HUES48 (cell line): ENCODE measurements around the gene UVRAG.
"Not testable (repeated sequence)": the region's sequence is repeated elsewhere in the genome, so short reads cannot be mapped to it uniquely, and the experiment has no call there.

Source experiments
- H3K27ac ChIP-seq: one replicate; pipeline ENCODE4 v1.7.0; 2013; ENCODE audit warnings: low read depth, low read length, inconsistent platforms
- H3K27me3 ChIP-seq: 2 replicates; pipeline ENCODE4 v1.6.1; 2013; ENCODE audit warnings: mild to moderate bottlenecking, low read length; ENCODE audit not compliant: control insufficient read depth, insufficient read depth
- H3K36me3 ChIP-seq: 2 replicates; pipeline ENCODE4 v1.6.1; 2013; ENCODE audit warnings: low read length; ENCODE audit not compliant: control insufficient read depth, insufficient read depth
- H3K4me1 ChIP-seq: 2 replicates; pipeline ENCODE4 v1.6.1; 2013; ENCODE audit warnings: mild to moderate bottlenecking, low read length; ENCODE audit not compliant: control insufficient read depth, insufficient read depth
- H3K4me3 ChIP-seq: 2 replicates; pipeline ENCODE4 v1.5.1; 2013; ENCODE audit warnings: mild to moderate bottlenecking, low read depth, low read length
- H3K9ac ChIP-seq: 2 replicates; pipeline ENCODE4 v1.6.1; 2013; ENCODE audit warnings: mild to moderate bottlenecking, low read depth, low read length, moderate library complexity
- H3K9me3 ChIP-seq: 2 replicates; pipeline ENCODE4 v1.6.1; 2013; ENCODE audit warnings: low read length; ENCODE audit not compliant: control insufficient read depth, insufficient read depth

UVRAG gene

DNA sequence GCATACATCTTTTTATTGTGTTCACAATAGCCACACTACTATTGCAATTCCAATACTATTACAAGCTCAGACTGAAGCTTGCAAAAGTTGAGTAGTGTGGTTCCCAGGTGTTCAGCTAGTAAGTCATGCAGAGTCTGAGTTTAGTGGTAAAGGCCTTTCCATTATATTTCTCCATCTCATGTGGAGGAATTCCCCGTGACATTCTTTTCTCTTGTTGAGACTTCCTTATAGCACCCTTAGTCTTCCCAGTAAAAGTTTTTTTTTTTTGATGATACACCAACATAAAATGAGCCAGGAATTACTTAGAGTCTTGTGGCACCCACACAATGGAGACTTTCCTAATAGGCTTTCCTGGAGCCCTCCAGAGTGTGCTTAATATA lies 110.8 kb downstream of the UVRAG start:
- Histone ChIP-seq H3K9ac (no peak overlapping the region), H3K36me3 (no peaks in the 10 kb centered on the region), H3K27ac (no peak overlapping the region)

DNA sequence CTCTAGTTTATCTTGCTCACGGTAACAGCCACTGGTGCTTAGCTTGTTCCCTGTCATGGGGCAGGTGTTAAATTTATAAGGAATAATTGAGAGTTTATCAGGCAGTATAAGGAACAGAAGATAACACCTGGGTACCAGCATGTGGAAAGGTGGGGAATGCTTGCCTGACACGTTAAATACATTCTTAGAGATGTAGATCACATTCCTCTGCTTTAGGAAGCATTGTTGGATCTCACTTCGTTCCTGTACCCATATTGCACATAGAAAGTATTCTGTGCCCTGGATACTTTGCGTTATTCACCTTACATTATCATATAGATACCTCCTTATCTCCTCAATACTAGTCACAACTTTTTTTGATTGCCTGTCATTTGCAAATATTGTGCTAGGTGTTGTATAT lies 114.7 kb downstream of the UVRAG start:
- Histone ChIP-seq H3K27ac (no peak overlapping the region), H3K4me3 (no peak overlapping the region), H3K4me1 (no peaks in the 10 kb centered on the region), H3K36me3 (no peaks in the 10 kb centered on the region), H3K9ac (no peak overlapping the region), H3K27me3 (no peaks in the 10 kb centered on the region), H3K9me3 (no peaks in the 10 kb centered on the region)

More for the DNA sequence above, 110.8 kb downstream of the UVRAG start:
- Histone ChIP-seq H3K9me3 (no peaks in the 10 kb centered on the region), H3K4me3 (no peak overlapping the region), H3K4me1 (no peaks in the 10 kb centered on the region), H3K27me3 (no peaks in the 10 kb centered on the region)

DNA sequence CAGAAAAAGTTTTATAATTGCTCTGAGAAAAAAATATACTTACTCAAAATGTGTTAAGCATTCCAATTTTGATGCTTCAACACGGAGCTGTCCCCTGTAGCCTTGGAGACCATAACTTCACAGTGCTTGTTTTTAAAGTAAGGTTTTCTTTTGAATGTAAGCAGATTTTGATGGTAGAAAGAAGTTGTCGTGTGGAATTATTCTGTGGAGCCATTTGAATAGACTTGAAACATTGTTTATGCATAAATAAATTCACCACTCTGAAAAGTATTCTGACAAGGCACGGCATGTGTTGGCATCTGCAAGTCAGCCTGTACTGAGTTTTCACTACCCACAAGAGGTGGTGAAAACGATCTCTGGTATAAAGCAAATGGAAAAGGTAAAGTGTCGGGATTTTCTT lies 115.5 kb downstream of the UVRAG start:
- Histone ChIP-seq H3K4me1 (no peaks in the 10 kb centered on the region), H3K27ac (no peak overlapping the region), H3K27me3 (no peaks in the 10 kb centered on the region), H3K36me3 (no peaks in the 10 kb centered on the region), H3K9me3 (no peaks in the 10 kb centered on the region), H3K4me3 (no peak overlapping the region), H3K9ac (no peak overlapping the region)

DNA sequence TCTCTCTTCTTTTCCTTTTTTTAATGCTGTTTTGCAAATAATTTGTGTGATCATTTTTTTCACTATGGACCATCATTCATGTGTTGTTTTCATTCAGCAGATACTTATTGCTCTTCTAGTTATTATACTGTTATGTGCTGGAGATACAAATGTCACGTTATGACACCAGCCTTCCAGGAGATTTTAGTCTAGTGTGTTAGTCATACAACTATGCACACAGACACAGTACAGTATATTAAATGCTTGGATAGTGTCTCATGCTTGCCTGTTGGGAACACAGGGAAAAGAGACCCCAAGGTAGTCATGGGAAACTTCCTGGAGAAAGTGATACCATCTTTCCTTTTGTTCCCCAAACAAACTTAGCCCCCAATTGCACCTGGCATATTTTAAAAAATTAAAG lies 116.1 kb downstream of the UVRAG start:
- no peaks in the 10 kb centered on the region for H3K36me3 ChIP-seq
- H3K27ac ChIP-seq: no peak overlapping the region

DNA sequence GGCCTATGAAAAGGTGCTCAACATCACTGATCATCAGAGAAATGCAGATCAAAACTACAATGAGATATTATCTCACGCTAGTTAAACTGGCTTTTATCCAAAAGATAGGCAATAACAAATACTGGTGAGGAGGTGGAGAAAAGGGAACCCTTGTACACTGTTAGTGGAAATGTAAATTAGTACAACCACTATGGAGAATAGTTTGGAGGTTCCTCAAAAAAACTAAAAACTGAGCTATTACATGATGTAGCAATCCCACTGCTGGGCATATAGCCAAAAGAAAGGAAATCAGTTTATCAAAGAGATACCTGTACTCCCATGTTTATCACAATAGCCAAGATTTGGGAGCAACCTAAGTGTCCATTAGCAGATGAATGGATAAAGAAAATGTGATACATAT lies 118.7 kb downstream of the UVRAG start:
- not testable (repeated sequence) for H3K36me3 ChIP-seq, H3K9ac ChIP-seq, H3K27me3 ChIP-seq, H3K9me3 ChIP-seq, H3K4me1 ChIP-seq, H3K27ac ChIP-seq, H3K4me3 ChIP-seq

More for the DNA sequence above, 116.1 kb downstream of the UVRAG start:
- H3K9ac ChIP-seq: no peak overlapping the region
- no peaks in the 10 kb centered on the region for H3K9me3 ChIP-seq
- no peaks in the 10 kb centered on the region for H3K4me1 ChIP-seq
- no peak overlapping the region for H3K4me3 ChIP-seq
- H3K27me3 ChIP-seq: no peaks in the 10 kb centered on the region

DNA sequence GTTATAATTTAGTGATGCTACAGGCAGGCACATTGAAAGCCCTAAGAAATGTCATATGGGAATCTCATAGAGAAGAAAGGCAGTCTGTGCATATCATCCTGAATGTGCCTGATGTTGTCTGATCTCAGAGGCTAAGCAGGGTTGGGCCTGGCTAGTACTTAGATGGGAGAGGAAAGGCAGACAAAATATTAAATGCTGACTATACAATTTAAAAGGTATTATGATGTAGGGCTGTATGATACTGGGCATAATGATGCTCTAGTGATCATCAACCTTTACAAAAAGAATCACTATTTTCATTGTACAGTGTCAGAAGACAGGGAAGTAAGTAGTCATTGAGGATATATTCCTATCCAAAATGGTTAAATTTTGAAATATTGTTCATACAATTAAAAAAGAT lies 119.8 kb downstream of the UVRAG start:
- Histone ChIP-seq H3K9me3 (no peaks in the 10 kb centered on the region), H3K4me1 (no peaks in the 10 kb centered on the region), H3K9ac (no peak overlapping the region), H3K27ac (no peak overlapping the region), H3K27me3 (no peaks in the 10 kb centered on the region), H3K36me3 (no peaks in the 10 kb centered on the region), H3K4me3 (no peak overlapping the region)

DNA sequence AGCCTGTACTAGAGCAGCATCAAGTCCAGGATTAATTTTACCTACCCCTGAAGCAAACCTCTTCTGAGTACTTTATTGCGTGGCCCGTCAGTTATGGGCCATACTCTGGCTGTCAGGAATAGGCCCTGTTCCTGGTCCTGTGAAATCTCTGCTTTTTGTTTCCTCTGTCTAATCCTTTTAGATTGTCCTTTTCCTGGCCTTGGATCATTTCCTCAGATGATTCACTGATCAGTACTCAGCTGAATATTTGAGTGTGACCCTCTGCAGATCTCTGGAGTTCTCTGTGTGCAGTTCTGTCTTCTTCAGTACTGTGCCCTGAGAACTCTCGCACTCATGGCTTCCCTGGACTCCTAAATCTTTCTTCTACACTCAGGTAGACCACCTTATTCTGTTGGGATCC lies 123.5 kb downstream of the UVRAG start:
- Histone ChIP-seq H3K4me3 (no peak overlapping the region), H3K36me3 (no peaks in the 10 kb centered on the region), H3K4me1 (no peaks in the 10 kb centered on the region), H3K9ac (no peak overlapping the region), H3K27me3 (no peaks in the 10 kb centered on the region), H3K9me3 (no peaks in the 10 kb centered on the region), H3K27ac (no peak overlapping the region)

DNA sequence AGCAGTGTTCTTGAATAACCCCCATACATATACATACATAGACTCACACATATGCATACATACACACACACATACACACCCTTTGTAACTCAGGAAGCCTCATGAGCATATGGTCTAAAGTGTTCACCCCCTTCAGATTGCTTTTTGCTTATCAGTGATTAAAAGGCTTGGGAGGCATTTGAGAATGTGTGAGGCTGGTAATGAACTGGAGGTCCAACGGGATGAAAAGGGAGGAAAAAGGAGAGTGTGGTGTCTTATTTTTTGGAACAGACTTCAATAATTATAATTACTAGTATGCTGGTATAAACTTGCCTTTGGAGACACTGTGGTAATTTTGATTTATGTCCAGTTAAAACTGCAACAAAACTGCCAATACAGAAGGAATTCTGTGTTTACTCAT lies 124.5 kb downstream of the UVRAG start:
- H3K4me3 ChIP-seq: no peak overlapping the region

DNA sequence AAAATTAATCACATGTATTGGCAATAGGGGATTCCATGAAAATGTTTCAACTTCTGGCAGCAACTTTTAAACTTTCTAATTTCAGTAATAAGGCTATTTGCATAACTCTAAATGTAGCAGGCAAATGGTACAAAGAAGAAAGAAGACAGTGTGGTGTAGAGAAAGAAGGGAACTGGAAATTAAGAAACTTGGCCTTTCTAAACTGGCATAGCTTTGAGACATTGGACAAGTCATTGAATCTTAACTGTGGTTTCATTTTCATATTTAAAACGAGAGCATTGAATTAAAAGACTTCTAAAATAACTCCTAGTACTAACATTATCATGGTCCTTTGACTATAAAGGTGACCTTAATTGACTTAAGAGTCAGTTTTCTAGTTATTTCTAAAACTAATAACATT lies 125.0 kb downstream of the UVRAG start:
- no peak overlapping the region for H3K27ac ChIP-seq
- H3K36me3 ChIP-seq: no peaks in the 10 kb centered on the region

More for the DNA sequence above, 124.5 kb downstream of the UVRAG start:
- Histone ChIP-seq H3K9me3 (no peaks in the 10 kb centered on the region), H3K27me3 (no peaks in the 10 kb centered on the region), H3K4me1 (no peaks in the 10 kb centered on the region), H3K36me3 (no peaks in the 10 kb centered on the region), H3K9ac (no peak overlapping the region), H3K27ac (no peak overlapping the region)

DNA sequence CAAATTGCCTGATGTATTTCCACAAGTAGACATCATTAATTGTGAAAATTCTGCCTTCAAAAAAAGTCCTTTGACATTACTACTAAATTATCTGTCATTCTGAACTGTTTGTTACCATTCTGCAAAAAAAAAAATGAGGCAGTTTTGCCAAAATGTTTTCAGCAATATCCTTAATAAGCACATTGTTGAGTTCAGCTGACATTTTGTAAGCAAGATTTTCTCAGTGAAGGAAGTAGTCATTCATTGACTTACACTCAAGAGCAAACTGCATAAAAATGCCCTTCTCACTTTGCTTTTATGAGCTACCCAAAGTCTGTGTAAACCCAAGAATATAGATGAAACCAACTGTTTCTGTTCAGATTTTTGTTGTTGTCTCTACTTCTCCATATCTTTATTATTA lies 125.9 kb downstream of the UVRAG start:
- Histone ChIP-seq H3K4me1 (peaks cover 2% of the 10 kb centered on the region; the same call in 1 of the 2 replicates), H3K36me3 (no peaks in the 10 kb centered on the region)

More for the DNA sequence above, 125.0 kb downstream of the UVRAG start:
- no peaks in the 10 kb centered on the region for H3K9me3 ChIP-seq
- H3K4me3 ChIP-seq: no peak overlapping the region
- no peak overlapping the region for H3K9ac ChIP-seq
- H3K27me3 ChIP-seq: no peaks in the 10 kb centered on the region
- H3K4me1 ChIP-seq: no peaks in the 10 kb centered on the region

DNA sequence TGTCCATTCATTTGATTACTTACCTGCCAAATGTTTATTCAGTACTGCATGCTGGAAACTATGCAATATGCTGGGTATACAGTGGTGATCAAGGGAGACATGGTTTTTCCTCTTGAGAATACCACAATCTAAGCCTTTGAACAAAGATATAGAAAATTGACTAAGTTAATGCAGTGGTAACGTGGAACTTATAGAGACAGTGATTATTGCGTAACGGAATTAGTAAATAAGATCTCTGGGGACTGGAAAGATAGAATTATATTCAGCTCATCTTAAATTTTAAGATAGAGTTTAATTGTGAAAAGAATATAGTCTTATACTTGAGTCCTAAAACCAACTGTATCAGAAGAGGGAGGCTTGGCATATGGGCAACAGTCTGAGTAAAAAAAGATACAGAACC lies 129.5 kb downstream of the UVRAG start:
- Histone ChIP-seq H3K4me1 (peaks cover 17% of the 10 kb centered on the region), H3K36me3 (no peaks in the 10 kb centered on the region), H3K4me3 (no peak overlapping the region), H3K27me3 (no peaks in the 10 kb centered on the region), H3K9ac (no peak overlapping the region), H3K27ac (no peak overlapping the region), H3K9me3 (no peaks in the 10 kb centered on the region)

More for the DNA sequence above, 125.9 kb downstream of the UVRAG start:
- no peaks in the 10 kb centered on the region for H3K27me3 ChIP-seq
- no peaks in the 10 kb centered on the region for H3K9me3 ChIP-seq
- H3K9ac ChIP-seq: no peak overlapping the region
- no peak overlapping the region for H3K27ac ChIP-seq
- H3K4me3 ChIP-seq: no peak overlapping the region

DNA sequence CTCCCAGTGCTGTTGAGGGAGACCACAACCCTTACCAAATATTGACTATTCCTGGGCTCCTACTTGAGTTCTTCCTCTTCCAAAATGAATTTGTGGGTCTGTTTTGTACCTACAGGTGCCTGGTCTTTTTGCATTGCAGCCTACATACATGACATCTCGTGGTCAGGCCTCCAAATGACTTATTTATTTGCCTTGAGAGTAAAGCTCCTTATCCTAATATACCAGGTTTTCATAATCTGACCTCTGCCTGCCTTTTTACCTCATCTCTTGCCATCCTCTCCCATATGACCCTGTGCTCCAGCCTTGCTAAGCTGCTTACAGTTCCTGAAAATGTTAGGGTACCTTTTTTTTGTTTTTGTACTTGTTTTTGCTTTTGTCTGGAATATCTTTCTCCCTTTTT lies 130.4 kb downstream of the UVRAG start:
- Histone ChIP-seq H3K4me1 (peaks cover 17% of the 10 kb centered on the region), H3K27ac (no peak overlapping the region), H3K27me3 (no peaks in the 10 kb centered on the region), H3K4me3 (no peak overlapping the region), H3K36me3 (no peaks in the 10 kb centered on the region), H3K9me3 (no peaks in the 10 kb centered on the region), H3K9ac (no peak overlapping the region)
